Activated CD8-positive, alpha-beta T cell treated with anti-CD3 and anti-CD28 coated beads, Interleukin-2, amount 10 ng/mL, durations not matched to agents 7 days and 5 days (primary cell): ENCODE data around the gene SCIN. TPM values are rescaled to one million over a fixed set of nuclear protein-coding genes. Genes with fewer than 3 reads are reported as not detected.
"Not testable (repeated sequence)": the region's sequence is repeated elsewhere in the genome, so short reads cannot be mapped to it uniquely, and the experiment has no call there.

Experiments used
- ATAC-seq: fragments of 150-1000 bp; cut with Tn5 transposase; one replicate; pipeline ENCODE4 v1.10.0; 2021; ENCODE audit warnings: moderate library complexity
- CTCF ChIA-PET: fragments of 350-600 bp; sonication (Branson Sonifier 250); formaldehyde crosslinking; loops from one replicate; lab custom pipeline; 2021; ENCODE audit warnings: antibody characterized with exemption; lab: Charles Lee
- POLR2A ChIA-PET: fragments of 350-600 bp; sonication (Branson Sonifier 250); formaldehyde crosslinking; loops from one replicate; lab custom pipeline; 2021; ENCODE audit warnings: antibody characterized with exemption; lab: Charles Lee
- DNase-seq: peaks from one replicate; pipeline ENCODE4 v3.0.0-alpha.2; 2020
- H3K27ac Mint-ChIP-seq: one replicate; pipeline ENCODE4 v1.8.0; 2021; ENCODE audit warnings: mild to moderate bottlenecking, mixed read lengths
- H3K27me3 Mint-ChIP-seq: one replicate; pipeline ENCODE4 v1.8.0; 2021; ENCODE audit warnings: low read depth, mixed read lengths
- H3K36me3 Mint-ChIP-seq: one replicate; pipeline ENCODE4 v1.8.0; 2021; ENCODE audit warnings: low read depth, mixed read lengths
- H3K4me1 Mint-ChIP-seq: one replicate; pipeline ENCODE4 v1.8.0; 2021; ENCODE audit warnings: low read depth, mixed read lengths
- H3K4me3 Mint-ChIP-seq: one replicate; pipeline ENCODE4 v1.8.0; 2021; ENCODE audit warnings: mild to moderate bottlenecking, mixed read lengths
- H3K9me3 Mint-ChIP-seq: one replicate; pipeline ENCODE4 v1.8.0; 2022; ENCODE audit warnings: mixed read lengths; ENCODE audit not compliant: insufficient read depth
- total RNA-seq, 2 experiments: library from RNA; stranded (reverse); gene quantifications; one replicate each; pipeline ENCODE4 v1.2.3, GENCODE V29; 2021

SCIN gene
- total RNA-seq, 2 experiments from 2014 or later, result 0.39 TPM; not detected in 1

GRCh38 chr7:12686234-12686890, 115.8 kb downstream of the SCIN start:
- POLR2A ChIA-PET, result interaction anchor here (0.8 to 1.9 kb wide), 4 partner anchors 10 to 35 kb away, joined by 3 to 12 read pairs (median 6); no protein-coding TSS in a partner anchor
- H3K27ac Mint-ChIP-seq, result peak overlapping the region; percentile 97

GRCh38 chr7:12686891-12687717, 116.6 kb downstream of the SCIN start, which contains the start of gene ARL4A:
Gene ARL4A (plus strand): TSS chr7:12687633. CDS start chr7:12688255, 622 bp downstream.
- ATAC-seq, result peak; percentile 74
- H3K4me1 Mint-ChIP-seq, result peaks cover 37% of the 10 kb centered on the region
- no peaks in the 10 kb centered on the region for H3K27me3 Mint-ChIP-seq
- CTCF ChIA-PET, result interaction anchor here (0.8 to 5.0 kb wide), 28 partner anchors 9 to 1163 kb away, joined by 3 to 50 read pairs (median 4); no protein-coding TSS in a partner anchor
- H3K9me3 Mint-ChIP-seq, result no peaks in the 10 kb centered on the region
- H3K4me3 Mint-ChIP-seq, result peak within 1 kb of the TSS; percentile 97
- peaks cover 10% of the 10 kb centered on the region for H3K36me3 Mint-ChIP-seq
- peak within 1 kb of the TSS; percentile 97 for H3K27ac Mint-ChIP-seq
- peak; percentile 95 for DNase-seq
- POLR2A ChIA-PET, result interaction anchor here (0.8 to 1.9 kb wide), 4 partner anchors 9 to 34 kb away, joined by 3 to 12 read pairs (median 6); no protein-coding TSS in a partner anchor

More at GRCh38 chr7:12686234-12686890, 115.8 kb downstream of the SCIN start:
- Mint-ChIP-seq H3K36me3 (peaks cover 9% of the 10 kb centered on the region), H3K4me1 (peaks cover 37% of the 10 kb centered on the region), H3K27me3 (no peaks in the 10 kb centered on the region), H3K9me3 (no peaks in the 10 kb centered on the region), H3K4me3 (peak overlapping the region; percentile 97)
- DNase-seq (peak; percentile 95), ATAC-seq (peak; percentile 91)
- CTCF ChIA-PET, result interaction anchor here (0.8 to 5.0 kb wide), 27 partner anchors 9 to 1164 kb away, joined by 3 to 50 read pairs (median 4); no protein-coding TSS in a partner anchor

- peaks cover 41% of the 10 kb centered on the region for H3K4me1 Mint-ChIP-seq
- no peaks in the 10 kb centered on the region for H3K9me3 Mint-ChIP-seq
- ChIA-PET POLR2A (interaction anchor here (1.5 to 1.9 kb wide), 3 partner anchors 15 to 33 kb away, joined by 5 to 12 read pairs (median 6); no protein-coding TSS in a partner anchor), CTCF (interaction anchor here (0.9 to 5.0 kb wide), 17 partner anchors 8 to 1163 kb away, joined by 3 to 50 read pairs (median 4); no protein-coding TSS in a partner anchor)
- peak overlapping the region; percentile 97 for H3K4me3 Mint-ChIP-seq
- H3K27ac Mint-ChIP-seq, result peak overlapping the region; percentile 97
- ATAC-seq (no peak), DNase-seq (no peak)
- no peaks in the 10 kb centered on the region for H3K27me3 Mint-ChIP-seq
- peaks cover 10% of the 10 kb centered on the region for H3K36me3 Mint-ChIP-seq
Observed at GRCh38 chr7:12687718-12688171, 117.2 kb downstream of the SCIN start.

GRCh38 chr7:12688485-12689170, 118.1 kb downstream of the SCIN start:
- not testable (repeated sequence) for H3K27ac Mint-ChIP-seq

GRCh38 chr7:12689451-12689850, 118.9 kb downstream of the SCIN start:
- peaks cover 10% of the 10 kb centered on the region for H3K36me3 Mint-ChIP-seq
- no peaks in the 10 kb centered on the region for H3K9me3 Mint-ChIP-seq
- H3K4me3 Mint-ChIP-seq, result no peak overlapping the region
- no peak for DNase-seq
- peaks cover 48% of the 10 kb centered on the region for H3K4me1 Mint-ChIP-seq
- CTCF ChIA-PET, result interaction anchor here (0.9 to 1.4 kb wide), 3 partner anchors 26 to 46 kb away, joined by 3 to 4 read pairs (median 3); no protein-coding TSS in a partner anchor
- no peak overlapping the region for H3K27ac Mint-ChIP-seq
- no peaks in the 10 kb centered on the region for H3K27me3 Mint-ChIP-seq
- no peak for ATAC-seq
- POLR2A ChIA-PET, result no interaction called here

More at GRCh38 chr7:12688485-12689170, 118.1 kb downstream of the SCIN start:
- POLR2A ChIA-PET, H3K27me3 Mint-ChIP-seq, H3K36me3 Mint-ChIP-seq, DNase-seq, ATAC-seq, H3K9me3 Mint-ChIP-seq: not testable (repeated sequence)
- peak overlapping the region; percentile 97 for H3K4me3 Mint-ChIP-seq
- H3K4me1 Mint-ChIP-seq, result peaks cover 47% of the 10 kb centered on the region
- CTCF ChIA-PET, result interaction anchor here (0.9 to 5.0 kb wide), 3 partner anchors 28 to 40 kb away, joined by 4 to 50 read pairs (median 25); no protein-coding TSS in a partner anchor

- Mint-ChIP-seq H3K36me3 (peaks cover 10% of the 10 kb centered on the region), H3K27me3 (no peaks in the 10 kb centered on the region), H3K4me1 (peaks cover 48% of the 10 kb centered on the region), H3K9me3 (no peaks in the 10 kb centered on the region), H3K27ac (no peak overlapping the region), H3K4me3 (no peak overlapping the region)
- ATAC-seq, result no peak
- ChIA-PET CTCF (interaction anchor here (1.4 kb wide), 2 partner anchors 25 to 45 kb away, joined by 3 read pairs; no protein-coding TSS in a partner anchor), POLR2A (interaction anchor here (0.6 kb wide), 1 partner anchor 9 kb away, joined by 4 read pairs; no protein-coding TSS in a partner anchor)
- DNase-seq, result no peak
Observed at GRCh38 chr7:12690041-12690878, 119.7 kb downstream of the SCIN start.

GRCh38 chr7:12691388-12691787, 120.9 kb downstream of the SCIN start:
- POLR2A ChIA-PET, ATAC-seq, H3K27ac Mint-ChIP-seq, H3K9me3 Mint-ChIP-seq, H3K4me3 Mint-ChIP-seq, DNase-seq, H3K36me3 Mint-ChIP-seq, H3K27me3 Mint-ChIP-seq: not testable (repeated sequence)
- peaks cover 37% of the 10 kb centered on the region for H3K4me1 Mint-ChIP-seq
- CTCF ChIA-PET, result interaction anchor here (1.0 kb wide), 1 partner anchor 24 kb away, joined by 3 read pairs; no protein-coding TSS in a partner anchor

GRCh38 chr7:12692035-12692434, 121.5 kb downstream of the SCIN start:
- no peaks in the 10 kb centered on the region for H3K9me3 Mint-ChIP-seq
- H3K4me3 Mint-ChIP-seq, result no peak overlapping the region
- ChIA-PET CTCF (interaction anchor here (1.0 kb wide), 1 partner anchor 23 kb away, joined by 3 read pairs; no protein-coding TSS in a partner anchor), POLR2A (no interaction called here)
- H3K4me1 Mint-ChIP-seq, result peaks cover 36% of the 10 kb centered on the region
- DNase-seq, result no peak
- no peak overlapping the region for H3K27ac Mint-ChIP-seq
- H3K36me3 Mint-ChIP-seq, result peaks cover 10% of the 10 kb centered on the region
- ATAC-seq, result no peak
- no peaks in the 10 kb centered on the region for H3K27me3 Mint-ChIP-seq

- ATAC-seq (peak; percentile 36), DNase-seq (no peak)
- no peaks in the 10 kb centered on the region for H3K27me3 Mint-ChIP-seq
- no peaks in the 10 kb centered on the region for H3K9me3 Mint-ChIP-seq
- no peak overlapping the region for H3K27ac Mint-ChIP-seq
- ChIA-PET CTCF (interaction anchor here (1.0 kb wide), 1 partner anchor 23 kb away, joined by 3 read pairs; no protein-coding TSS in a partner anchor), POLR2A (no interaction called here)
- peaks cover 31% of the 10 kb centered on the region for H3K4me1 Mint-ChIP-seq
- no peak overlapping the region for H3K4me3 Mint-ChIP-seq
- H3K36me3 Mint-ChIP-seq, result peaks cover 10% of the 10 kb centered on the region
Observed at GRCh38 chr7:12692479-12693259, 122.1 kb downstream of the SCIN start.
